B cell (primary cell): Measurements from ENCODE around the gene TIGD6. TPM values are rescaled to one million over a fixed set of nuclear protein-coding genes. Genes with fewer than 3 reads are reported as not detected.

ENCODE experiments used
- ATAC-seq: fragments of 200-7000 bp; cut with Tn5 transposase; one replicate; pipeline ENCODE4 v1.10.0; 2021; ENCODE audit warnings: low read depth, mild to moderate bottlenecking, moderate number of reproducible peaks, moderate library complexity
- CTCF ChIA-PET: fragments of 350-600 bp; sonication (Branson Sonifier 250); formaldehyde crosslinking; loops from one replicate; lab custom pipeline; 2021; ENCODE audit warnings: antibody characterized with exemption, inconsistent platforms; lab: Charles Lee
- POLR2A ChIA-PET: fragments of 350-600 bp; sonication (Branson Sonifier 250); formaldehyde crosslinking; loops from one replicate; lab custom pipeline; 2021; ENCODE audit warnings: antibody characterized with exemption; lab: Charles Lee
- DNase-seq: peaks from one replicate; pipeline ENCODE4 v3.0.0; 2013
- H2AFZ ChIP-seq: 2 replicates; pipeline ENCODE4 v1.6.1; 2012; ENCODE audit warnings: mild to moderate bottlenecking, low read depth, low read length; ENCODE audit not compliant: insufficient read depth, poor library complexity, severe bottlenecking
- H3K27ac ChIP-seq, 2 donors: 1 replicate in 1 of 2; 2 replicates in 1 of 2; pipeline ENCODE4 v1.5.1; 2012 to 2013; ENCODE audit warnings: low read length in 2 of 2, mild to moderate bottlenecking in 2 of 2, moderate library complexity in 1 of 2
- H3K27me3 ChIP-seq, 4 experiments: fragments of 200-600 bp in 1 of 4; sonication (generic) in 1 of 4; replicated peaks in 1 of 4; 1 replicate in 2 of 4; 2 replicates in 2 of 4; pipeline versions ENCODE4 v1.6.1 to v1.7.0; 2013 to 2016; ENCODE audit warnings: low read length in 3 of 4, mild to moderate bottlenecking in 2 of 4, mixed read lengths in 1 of 4, moderate library complexity in 1 of 4; ENCODE audit not compliant: insufficient read depth in 4 of 4, control insufficient read depth in 3 of 4; ENCODE audit errors: control extremely low read depth in 1 of 4
- H3K36me3 ChIP-seq, 2 experiments: replicated peaks in 1 of 2; 1 replicate in 1 of 2; 2 replicates in 1 of 2; pipeline versions ENCODE4 v1.6.1 to v1.7.1; 2013; ENCODE audit warnings: low read length in 1 of 2; ENCODE audit not compliant: insufficient read depth in 2 of 2, control insufficient read depth in 1 of 2; ENCODE audit errors: control extremely low read depth in 1 of 2, extremely low read depth in 1 of 2
- H3K4me1 ChIP-seq, 2 donors: fragments of 200-600 bp in 1 of 2; sonication (generic) in 1 of 2; 1 replicate in 1 of 2; 2 replicates in 1 of 2; pipeline versions ENCODE4 v1.5.1 to v1.6.1; 2013 to 2017; ENCODE audit warnings: low read length in 2 of 2; ENCODE audit not compliant: control insufficient read depth in 2 of 2, insufficient read depth in 2 of 2
- H3K4me2 ChIP-seq: replicated peaks from 2 replicates; pipeline ENCODE3; 2012; ENCODE audit warnings: mild to moderate bottlenecking, low read depth, low read length; ENCODE audit not compliant: poor library complexity, severe bottlenecking
- H3K4me3 ChIP-seq, 5 experiments: fragments of 200-600 bp in 1 of 5; sonication (generic) in 1 of 5; 1 replicate in 3 of 5; 2 replicates in 2 of 5; pipeline versions ENCODE4 v1.5.1 to v1.7.0; 2011 to 2016; ENCODE audit warnings: low read length in 4 of 5, mild to moderate bottlenecking in 4 of 5, low read depth in 2 of 5, control low read depth in 1 of 5, moderate library complexity in 1 of 5; ENCODE audit not compliant: insufficient read depth in 1 of 5; ENCODE audit errors: control extremely low read depth in 1 of 5, extremely low read depth in 1 of 5
- H3K79me2 ChIP-seq: fragments of 200-600 bp; sonication (generic); one replicate; pipeline ENCODE4 v1.6.0; 2016; ENCODE audit warnings: low read length; ENCODE audit not compliant: control insufficient read depth, insufficient read depth
- H3K9ac ChIP-seq: fragments of 200-600 bp; sonication (generic); 2 replicates; pipeline ENCODE4 v1.6.1; 2017; ENCODE audit warnings: mild to moderate bottlenecking, low read length, moderate library complexity
- H3K9me3 ChIP-seq, 3 donors: one replicate each; pipeline versions ENCODE4 v1.6.1 to v1.7.1; 2013; ENCODE audit warnings: low read length in 2 of 3; ENCODE audit not compliant: control insufficient read depth in 2 of 3, insufficient read depth in 1 of 3; ENCODE audit errors: control extremely low read depth in 1 of 3
- H4K20me1 ChIP-seq: 2 replicates; pipeline ENCODE4 v1.6.0; 2012; ENCODE audit warnings: mild to moderate bottlenecking, low read length; ENCODE audit not compliant: insufficient read depth, control insufficient read depth, poor library complexity, severe bottlenecking
- H3K27ac Mint-ChIP-seq: one replicate; pipeline ENCODE4 v1.8.0; 2021; ENCODE audit warnings: mixed read lengths
- H3K27me3 Mint-ChIP-seq: one replicate; pipeline ENCODE4 v1.8.0; 2021; ENCODE audit warnings: mixed read lengths
- H3K4me1 Mint-ChIP-seq: one replicate; pipeline ENCODE4 v1.8.0; 2021; ENCODE audit warnings: mixed read lengths
- H3K4me3 Mint-ChIP-seq: one replicate; pipeline ENCODE4 v1.8.0; 2021; ENCODE audit warnings: mixed read lengths
- H3K9me3 Mint-ChIP-seq: one replicate; pipeline ENCODE4 v1.8.0; 2022; ENCODE audit warnings: mixed read lengths; ENCODE audit not compliant: insufficient read depth
- CTCF ChIP-seq: fragments of 200-600 bp; IDR thresholded peaks from one replicate; pipeline ENCODE4 v1.8.0; 2022; ENCODE audit warnings: antibody characterized with exemption, mild to moderate bottlenecking
- EZH2 ChIP-seq: IDR thresholded peaks from 2 replicates; pipeline ENCODE4 v1.6.1; 2012; ENCODE audit warnings: borderline replicate concordance, low read depth, mild to moderate bottlenecking, moderate library complexity, low read length; ENCODE audit not compliant: insufficient read depth, poor library complexity, severe bottlenecking
- WGBS: methylation state at CpG from one replicate; pipeline ENCODE4 v1.1.5; 2013; ENCODE audit warnings: missing lambda C conversion rate; ENCODE audit not compliant: insufficient coverage; 5-methylcytosine and 5-hydroxymethylcytosine counted together
- intact Hi-C: fragments of 100-400 bp; cut with micrococcal nuclease; formaldehyde crosslinking; loops from one replicate; pipeline ENCODE4 v1.10.0; 2022
- polyA plus RNA-seq: library from polyadenylated mRNA; depleted of rRNA; stranded (reverse); fragments of >200 nt; gene quantifications from 2 replicates; pipeline ENCODE4 v1.2.3, GENCODE V29; 2012
- total RNA-seq, 2 donors: library from RNA; stranded (reverse); fragments of 120-200 nt in 1 of 2; gene quantifications; 1 replicate in 1 of 2; 2 replicates in 1 of 2; pipeline versions ENCODE4 v1.2.3 to v1.2.4, GENCODE V29; 2013 to 2022

Gene TIGD6
- total and polyA plus RNA-seq, 2 donors (not counting 1 experiment from before 2014, with no cell fraction given): 2.1 to 5.4 TPM

GRCh38 chr5:149954798-149955197 is 45.7 kb downstream of the TIGD6 start:
- no peak for DNase-seq
- no peaks in the 10 kb centered on the region for H4K20me1 ChIP-seq
- no peaks in the 10 kb centered on the region for H3K9me3 Mint-ChIP-seq
- H3K27ac ChIP-seq: no peak overlapping the region
- no peaks in the 10 kb centered on the region for H3K36me3 ChIP-seq
- WGBS: 80% methylated on average over 4 of the region's 6 CpGs
- no peak for ATAC-seq
- H3K4me2 ChIP-seq: no peak overlapping the region
- intact Hi-C loops: loop anchor here (5.0 kb wide), 1 partner anchor 1803 kb away; the partner anchor contains the start of gene ATOX1
- no peak overlapping the region for H3K4me3 Mint-ChIP-seq
- H3K79me2 ChIP-seq: no peaks in the 10 kb centered on the region
- H2AFZ ChIP-seq: no peak overlapping the region
- no peak overlapping the region for H3K9ac ChIP-seq
- no peak overlapping the region for H3K4me3 ChIP-seq
- H3K9me3 ChIP-seq: no peaks in the 10 kb centered on the region
- H3K4me1 Mint-ChIP-seq: peaks cover 11% of the 10 kb centered on the region
- H3K27ac Mint-ChIP-seq: no peak overlapping the region
- peaks cover 10% of the 10 kb centered on the region for H3K27me3 Mint-ChIP-seq
- ChIA-PET POLR2A (no interaction called here), CTCF (no interaction called here)
- TF ChIP-seq EZH2 (no peak), CTCF (no peak)
- H3K4me1 ChIP-seq: peaks cover 8% of the 10 kb centered on the region in 2 donors
- no peaks in the 10 kb centered on the region for H3K27me3 ChIP-seq

- H3K27ac Mint-ChIP-seq: no peak overlapping the region
- H3K4me2 ChIP-seq: no peak overlapping the region
- TF ChIP-seq CTCF: no peak
- no peak for TF ChIP-seq EZH2
- H3K4me1 Mint-ChIP-seq: no peaks in the 10 kb centered on the region
- 97% methylated on average over 6 of the region's 9 CpGs for WGBS
- H4K20me1 ChIP-seq: no peaks in the 10 kb centered on the region
- H3K4me1 ChIP-seq: no peaks in the 10 kb centered on the region
- H3K27me3 Mint-ChIP-seq: peaks cover 16% of the 10 kb centered on the region
- H3K4me3 ChIP-seq: no peak overlapping the region
- H3K9me3 ChIP-seq: no peaks in the 10 kb centered on the region
- no peak overlapping the region for H3K4me3 Mint-ChIP-seq
- intact Hi-C loops: no loop called here
- H3K36me3 ChIP-seq: no peaks in the 10 kb centered on the region
- H3K27me3 ChIP-seq: peaks cover 0 to 6% (median 0%) of the 10 kb centered on the region in 4 experiments
- no peaks in the 10 kb centered on the region for H3K79me2 ChIP-seq
- no peak overlapping the region for H3K9ac ChIP-seq
- no peak overlapping the region for H3K27ac ChIP-seq
- ATAC-seq (no peak), DNase-seq (no peak)
- CTCF ChIA-PET: no interaction called here
- H3K9me3 Mint-ChIP-seq: no peaks in the 10 kb centered on the region
- POLR2A ChIA-PET: no interaction called here
- no peak overlapping the region for H2AFZ ChIP-seq
These were observed 46.9 kb downstream of the TIGD6 start for GRCh38 chr5:149953436-149954121.
